ENCODE results near the gene B3GNT9.

B3GNT9 gene

GRCh38 chr16:67167588-67167987 is 16.8 kb upstream of the B3GNT9 start:
- Histone ChIP-seq H3K36me3 (ENCODE audit: control insufficient read depth in 2 of 2, insufficient read depth in 2 of 2, low read length in 2 of 2) (peaks cover 0 to 2% of the 10 kb centered on the region in 2 donors), H3K27ac (ENCODE audit: low read length) (peak overlapping the region; percentile 18), H3K4me1 (ENCODE audit: control insufficient read depth, insufficient read depth, low read length) (peaks cover 67% of the 10 kb centered on the region), H3K4me3 (ENCODE audit: low read length in 2 of 2) (no peak overlapping the region), H3K9me3 (ENCODE audit: control insufficient read depth in 2 of 2, low read length in 2 of 2) (no peaks in the 10 kb centered on the region), H3K27me3 (ENCODE audit: control insufficient read depth in 1 of 2, insufficient read depth in 2 of 2, low read length in 2 of 2) (peaks cover 9 to 34% of the 10 kb centered on the region in 2 donors), H3K9ac (ENCODE audit: low read length in 2 of 2) (no peak overlapping the region)

GRCh38 chr16:67166598-67167168 is 15.9 kb upstream of the B3GNT9 start:
- Histone ChIP-seq H3K27ac (ENCODE audit: low read length) (peak overlapping the region; percentile 18), H3K36me3 (ENCODE audit: control insufficient read depth in 2 of 2, insufficient read depth in 2 of 2, low read length in 2 of 2) (peaks cover 0 to 2% of the 10 kb centered on the region in 2 donors), H3K4me3 (ENCODE audit: low read length in 2 of 2) (no peak overlapping the region), H3K4me1 (ENCODE audit: control insufficient read depth, insufficient read depth, low read length) (peaks cover 73% of the 10 kb centered on the region), H3K9ac (ENCODE audit: low read length in 2 of 2) (no peak overlapping the region), H3K9me3 (ENCODE audit: control insufficient read depth in 2 of 2, low read length in 2 of 2) (no peaks in the 10 kb centered on the region), H3K27me3 (ENCODE audit: control insufficient read depth in 1 of 2, insufficient read depth in 2 of 2, low read length in 2 of 2) (peaks cover 10 to 41% of the 10 kb centered on the region in 2 donors)

GRCh38 chr16:67166110-67166547 is 15.3 kb upstream of the B3GNT9 start:
- H3K36me3 ChIP-seq (ENCODE audit: control insufficient read depth in 2 of 2, insufficient read depth in 2 of 2, low read length in 2 of 2), result peaks cover 0 to 2% of the 10 kb centered on the region in 2 donors
- no peak overlapping the region for H3K27ac ChIP-seq (ENCODE audit: low read length)
- H3K9me3 ChIP-seq (ENCODE audit: control insufficient read depth in 2 of 2, low read length in 2 of 2), result no peaks in the 10 kb centered on the region
- peaks cover 73% of the 10 kb centered on the region for H3K4me1 ChIP-seq (ENCODE audit: control insufficient read depth, insufficient read depth, low read length)
- no peak overlapping the region for H3K4me3 ChIP-seq (ENCODE audit: low read length in 2 of 2)
- H3K27me3 ChIP-seq (ENCODE audit: control insufficient read depth in 1 of 2, insufficient read depth in 2 of 2, low read length in 2 of 2), result peaks cover 13 to 47% of the 10 kb centered on the region in 2 donors
- H3K9ac ChIP-seq (ENCODE audit: low read length in 2 of 2), result no peak overlapping the region

GRCh38 chr16:67165121-67166078 is 14.6 kb upstream of the B3GNT9 start:
- peak overlapping the region; percentile 34 to 72 for H3K4me3 ChIP-seq (ENCODE audit: low read length in 2 of 2)
- H3K9ac ChIP-seq (ENCODE audit: low read length in 2 of 2), result peak overlapping the region in 1 of 2 donors; percentile 21
- H3K27ac ChIP-seq (ENCODE audit: low read length), result peak overlapping the region; percentile 82
- peaks cover 0 to 2% of the 10 kb centered on the region in 2 donors for H3K36me3 ChIP-seq (ENCODE audit: control insufficient read depth in 2 of 2, insufficient read depth in 2 of 2, low read length in 2 of 2)
- peaks cover 67% of the 10 kb centered on the region for H3K4me1 ChIP-seq (ENCODE audit: control insufficient read depth, insufficient read depth, low read length)
- H3K9me3 ChIP-seq (ENCODE audit: control insufficient read depth in 2 of 2, low read length in 2 of 2), result no peaks in the 10 kb centered on the region
- H3K27me3 ChIP-seq (ENCODE audit: control insufficient read depth in 1 of 2, insufficient read depth in 2 of 2, low read length in 2 of 2), result peaks cover 15 to 54% of the 10 kb centered on the region in 2 donors

GRCh38 chr16:67164599-67165061 is 13.8 kb upstream of the B3GNT9 start, which contains the start of gene HSF4:
Gene HSF4 (plus strand): TSS chr16:67164745. CDS start chr16:67164812, 67 bp downstream.
- H3K9me3 ChIP-seq (ENCODE audit: control insufficient read depth in 2 of 2, low read length in 2 of 2), result no peaks in the 10 kb centered on the region
- peak within 1 kb of the TSS in 1 of 2 donors; percentile 58 for H3K9ac ChIP-seq (ENCODE audit: low read length in 2 of 2)
- peak within 1 kb of the TSS; percentile 34 to 72 for H3K4me3 ChIP-seq (ENCODE audit: low read length in 2 of 2)
- H3K27ac ChIP-seq (ENCODE audit: low read length), result peak within 1 kb of the TSS; percentile 82
- H3K36me3 ChIP-seq (ENCODE audit: control insufficient read depth in 2 of 2, insufficient read depth in 2 of 2, low read length in 2 of 2), result peaks cover 0 to 2% of the 10 kb centered on the region in 2 donors
- H3K27me3 ChIP-seq (ENCODE audit: control insufficient read depth in 1 of 2, insufficient read depth in 2 of 2, low read length in 2 of 2), result peaks cover 15 to 54% of the 10 kb centered on the region in 2 donors
- H3K4me1 ChIP-seq (ENCODE audit: control insufficient read depth, insufficient read depth, low read length), result peaks cover 68% of the 10 kb centered on the region

- Histone ChIP-seq H3K27ac (ENCODE audit: low read length) (peak overlapping the region; percentile 82), H3K4me1 (ENCODE audit: control insufficient read depth, insufficient read depth, low read length) (peaks cover 66% of the 10 kb centered on the region), H3K36me3 (ENCODE audit: control insufficient read depth in 2 of 2, insufficient read depth in 2 of 2, low read length in 2 of 2) (peaks cover 0 to 2% of the 10 kb centered on the region in 2 donors), H3K27me3 (ENCODE audit: control insufficient read depth in 1 of 2, insufficient read depth in 2 of 2, low read length in 2 of 2) (peaks cover 15 to 54% of the 10 kb centered on the region in 2 donors), H3K9me3 (ENCODE audit: control insufficient read depth in 2 of 2, low read length in 2 of 2) (no peaks in the 10 kb centered on the region), H3K9ac (ENCODE audit: low read length in 2 of 2) (peak overlapping the region in 1 of 2 donors; percentile 58), H3K4me3 (ENCODE audit: low read length in 2 of 2) (peak overlapping the region; percentile 2 to 72)
Observed at GRCh38 chr16:67163999-67164558, 13.3 kb upstream of the B3GNT9 start.

- H3K4me1 ChIP-seq (ENCODE audit: control insufficient read depth, insufficient read depth, low read length), result peaks cover 65% of the 10 kb centered on the region
- H3K9ac ChIP-seq (ENCODE audit: low read length in 2 of 2), result peak overlapping the region in 1 of 2 donors; percentile 21
- peaks cover 15 to 54% of the 10 kb centered on the region in 2 donors for H3K27me3 ChIP-seq (ENCODE audit: control insufficient read depth in 1 of 2, insufficient read depth in 2 of 2, low read length in 2 of 2)
- H3K4me3 ChIP-seq (ENCODE audit: low read length in 2 of 2), result peak overlapping the region; percentile 2 to 72
- H3K27ac ChIP-seq (ENCODE audit: low read length), result peak overlapping the region; percentile 82
- H3K9me3 ChIP-seq (ENCODE audit: control insufficient read depth in 2 of 2, low read length in 2 of 2), result no peaks in the 10 kb centered on the region
- H3K36me3 ChIP-seq (ENCODE audit: control insufficient read depth in 2 of 2, insufficient read depth in 2 of 2, low read length in 2 of 2), result peaks cover 0 to 2% of the 10 kb centered on the region in 2 donors
Observed at GRCh38 chr16:67163164-67163998, 12.6 kb upstream of the B3GNT9 start.

- Histone ChIP-seq H3K27me3 (ENCODE audit: control insufficient read depth in 1 of 2, insufficient read depth in 2 of 2, low read length in 2 of 2) (peaks cover 15 to 54% of the 10 kb centered on the region in 2 donors), H3K9ac (ENCODE audit: low read length in 2 of 2) (no peak overlapping the region), H3K9me3 (ENCODE audit: control insufficient read depth in 2 of 2, low read length in 2 of 2) (no peaks in the 10 kb centered on the region), H3K4me1 (ENCODE audit: control insufficient read depth, insufficient read depth, low read length) (peaks cover 65% of the 10 kb centered on the region), H3K4me3 (ENCODE audit: low read length in 2 of 2) (peak overlapping the region in 1 of 2 donors; percentile 72), H3K36me3 (ENCODE audit: control insufficient read depth in 2 of 2, insufficient read depth in 2 of 2, low read length in 2 of 2) (peaks cover 0 to 2% of the 10 kb centered on the region in 2 donors), H3K27ac (ENCODE audit: low read length) (peak overlapping the region; percentile 82)
Observed at GRCh38 chr16:67162506-67163163, 11.8 kb upstream of the B3GNT9 start.

- Histone ChIP-seq H3K4me1 (ENCODE audit: control insufficient read depth, insufficient read depth, low read length) (peaks cover 64% of the 10 kb centered on the region), H3K36me3 (ENCODE audit: control insufficient read depth in 2 of 2, insufficient read depth in 2 of 2, low read length in 2 of 2) (no peaks in the 10 kb centered on the region), H3K9me3 (ENCODE audit: control insufficient read depth in 2 of 2, low read length in 2 of 2) (no peaks in the 10 kb centered on the region), H3K27me3 (ENCODE audit: control insufficient read depth in 1 of 2, insufficient read depth in 2 of 2, low read length in 2 of 2) (peaks cover 15 to 54% of the 10 kb centered on the region in 2 donors), H3K9ac (ENCODE audit: low read length in 2 of 2) (no peak overlapping the region), H3K27ac (ENCODE audit: low read length) (no peak overlapping the region), H3K4me3 (ENCODE audit: low read length in 2 of 2) (peak overlapping the region; percentile 82 to 87)
Observed at GRCh38 chr16:67161595-67162058, 10.8 kb upstream of the B3GNT9 start.
